Mesenchymal stem cell (in vitro differentiated cells and primary cell): ENCODE measurements around the gene RERE.
A peak's percentile ranks its signal among the peaks of the same experiment; 100 is the strongest.

Experiments used
- DNase-seq: peaks from one replicate; pipeline ENCODE4 v3.0.0-alpha.2; 2013
- H2AFZ ChIP-seq: one replicate; pipeline ENCODE4 v1.6.1; 2013; ENCODE audit warnings: low read depth, mild to moderate bottlenecking, control low read depth, inconsistent platforms, low read length, moderate library complexity
- H2AK5ac ChIP-seq: 2 replicates; pipeline ENCODE4 v1.6.1; 2013; ENCODE audit warnings: low read length, moderate library complexity, mild to moderate bottlenecking, inconsistent platforms; ENCODE audit not compliant: severe bottlenecking
- H2BK120ac ChIP-seq: one replicate; pipeline ENCODE4 v1.6.1; 2013; ENCODE audit warnings: low read depth, mild to moderate bottlenecking, inconsistent platforms, low read length, moderate library complexity
- H2BK12ac ChIP-seq, 2 experiments: one replicate each; pipeline ENCODE4 v1.6.1; 2013; ENCODE audit warnings: inconsistent platforms in 2 of 2, low read length in 2 of 2, mild to moderate bottlenecking in 2 of 2, moderate library complexity in 2 of 2, control low read depth in 1 of 2
- H2BK15ac ChIP-seq: one replicate; pipeline ENCODE4 v1.6.1; 2013; ENCODE audit warnings: mild to moderate bottlenecking, low read depth, inconsistent platforms; ENCODE audit not compliant: poor library complexity, severe bottlenecking
- H2BK5ac ChIP-seq: 2 replicates; pipeline ENCODE4 v1.6.1; 2013; ENCODE audit warnings: low read depth, mild to moderate bottlenecking, low read length, control low read depth, inconsistent platforms; ENCODE audit not compliant: poor library complexity, severe bottlenecking
- H3K14ac ChIP-seq, 2 experiments: one replicate each; pipeline ENCODE4 v1.6.1; 2013; ENCODE audit warnings: inconsistent platforms in 2 of 2, low read length in 2 of 2, control low read depth in 1 of 2, mild to moderate bottlenecking in 1 of 2, moderate library complexity in 1 of 2
- H3K18ac ChIP-seq, 2 experiments: one replicate each; pipeline ENCODE4 v1.6.1; 2013; ENCODE audit warnings: inconsistent platforms in 2 of 2, low read length in 2 of 2, control low read depth in 1 of 2, low read depth in 1 of 2, mild to moderate bottlenecking in 1 of 2
- H3K23ac ChIP-seq, 2 experiments: one replicate each; pipeline ENCODE4 v1.6.1; 2013; ENCODE audit warnings: inconsistent platforms in 2 of 2, low read length in 2 of 2, mild to moderate bottlenecking in 2 of 2, moderate library complexity in 2 of 2, control low read depth in 1 of 2
- H3K27ac ChIP-seq: 2 replicates; pipeline ENCODE4 v1.5.1; 2013; ENCODE audit warnings: mild to moderate bottlenecking, moderate library complexity, low read length, control low read depth, inconsistent platforms; ENCODE audit not compliant: poor library complexity, severe bottlenecking
- H3K27me3 ChIP-seq, 2 experiments: 2 replicates each; pipeline versions ENCODE4 v1.6.1 to v1.7.0; 2013; ENCODE audit warnings: low read length in 2 of 2, mild to moderate bottlenecking in 2 of 2, moderate library complexity in 2 of 2, control low read depth in 1 of 2, inconsistent platforms in 1 of 2; ENCODE audit not compliant: control insufficient read depth in 1 of 2, insufficient read depth in 1 of 2
- H3K36me3 ChIP-seq, 2 experiments: 2 replicates each; pipeline versions ENCODE4 v1.6.1 to v1.7.0; 2013; ENCODE audit warnings: low read length in 2 of 2, control low read depth in 1 of 2, inconsistent platforms in 1 of 2, low read depth in 1 of 2, mild to moderate bottlenecking in 1 of 2; ENCODE audit not compliant: insufficient read depth in 2 of 2, control insufficient read depth in 1 of 2
- H3K4ac ChIP-seq, 2 experiments: one replicate each; pipeline ENCODE4 v1.6.1; 2013; ENCODE audit warnings: inconsistent platforms in 2 of 2, low read length in 2 of 2, mild to moderate bottlenecking in 2 of 2, moderate library complexity in 2 of 2, control low read depth in 1 of 2, low read depth in 1 of 2
- H3K4me1 ChIP-seq: 2 replicates; pipeline ENCODE4 v1.6.1; 2013; ENCODE audit warnings: low read depth, low read length, control low read depth; ENCODE audit not compliant: control insufficient read depth, insufficient read depth
- H3K4me2 ChIP-seq: 2 replicates; pipeline ENCODE4 v1.6.1; 2013; ENCODE audit warnings: low read length, mild to moderate bottlenecking, inconsistent platforms; ENCODE audit not compliant: poor library complexity, severe bottlenecking
- H3K4me3 ChIP-seq, 2 experiments: 2 replicates each; pipeline versions ENCODE4 v1.5.1 to v1.7.0; 2013; ENCODE audit warnings: low read length in 2 of 2, mild to moderate bottlenecking in 2 of 2, control low read depth in 1 of 2, low read depth in 1 of 2; ENCODE audit not compliant: insufficient read depth in 1 of 2
- H3K79me1 ChIP-seq: replicated peaks from 2 replicates; pipeline ENCODE4 v1.6.1; 2013; ENCODE audit warnings: mild to moderate bottlenecking, control low read depth, low read length, inconsistent platforms; ENCODE audit not compliant: poor library complexity, severe bottlenecking
- H3K9ac ChIP-seq: 2 replicates; pipeline ENCODE4 v1.7.0; 2013; ENCODE audit warnings: mild to moderate bottlenecking, low read length, moderate library complexity
- H3K9me3 ChIP-seq: 2 replicates; pipeline ENCODE4 v1.7.0; 2013; ENCODE audit warnings: mild to moderate bottlenecking, low read length; ENCODE audit not compliant: control insufficient read depth
- H4K8ac ChIP-seq: one replicate; pipeline ENCODE4 v1.6.1; 2013; ENCODE audit warnings: inconsistent platforms, mild to moderate bottlenecking, low read length, moderate library complexity
- H4K91ac ChIP-seq: one replicate; pipeline ENCODE4 v1.6.1; 2013; ENCODE audit warnings: mild to moderate bottlenecking, low read length, inconsistent platforms
- WGBS: methylation state at CpG from one replicate; pipeline ENCODE4 v1.1.7; 2013; ENCODE audit warnings: mixed read lengths; 5-methylcytosine and 5-hydroxymethylcytosine counted together

Gene RERE

GRCh38 chr1:8409106-8409505 lies 408.3 kb downstream of the RERE start:
- H3K4me3 ChIP-seq, result peak overlapping the region in 1 of 2 experiments; percentile 32
- peak; percentile 90 for DNase-seq
- H3K4me2 ChIP-seq, result no peak overlapping the region
- H3K23ac ChIP-seq, result no peak overlapping the region
- H3K27me3 ChIP-seq, result no peaks in the 10 kb centered on the region
- H2BK12ac ChIP-seq, result no peak overlapping the region
- H2AFZ ChIP-seq, result no peak overlapping the region
- 13% methylated on average over 6 of the region's 6 CpGs for WGBS
- no peak overlapping the region for H3K4ac ChIP-seq
- no peak overlapping the region for H3K18ac ChIP-seq
- peaks cover 23% of the 10 kb centered on the region for H3K4me1 ChIP-seq
- H3K9me3 ChIP-seq, result no peaks in the 10 kb centered on the region
- no peak overlapping the region for H4K91ac ChIP-seq
- peak overlapping the region; percentile 75 for H3K27ac ChIP-seq
- H3K36me3 ChIP-seq, result peaks cover 15 to 51% of the 10 kb centered on the region in 2 experiments
- no peak overlapping the region for H2BK5ac ChIP-seq
- peaks cover 23% of the 10 kb centered on the region for H3K79me1 ChIP-seq
- no peak overlapping the region for H4K8ac ChIP-seq
- peak overlapping the region; percentile 83 for H3K9ac ChIP-seq
- H2BK120ac ChIP-seq, result no peak overlapping the region
- no peak overlapping the region for H3K14ac ChIP-seq
- no peak overlapping the region for H2AK5ac ChIP-seq
- no peak overlapping the region for H2BK15ac ChIP-seq

GRCh38 chr1:8408151-8408839 lies 409.1 kb downstream of the RERE start:
- peaks cover 8 to 47% of the 10 kb centered on the region in 2 experiments for H3K36me3 ChIP-seq
- no peak overlapping the region for H2BK15ac ChIP-seq
- no peak overlapping the region for H2AFZ ChIP-seq
- H3K9me3 ChIP-seq, result no peaks in the 10 kb centered on the region
- H3K4me1 ChIP-seq, result peaks cover 23% of the 10 kb centered on the region
- no peak overlapping the region for H4K91ac ChIP-seq
- H3K27ac ChIP-seq, result peak overlapping the region; percentile 75
- H3K4ac ChIP-seq, result no peak overlapping the region
- no peak overlapping the region for H2BK5ac ChIP-seq
- no peak overlapping the region for H3K23ac ChIP-seq
- H2BK120ac ChIP-seq, result no peak overlapping the region
- H3K4me3 ChIP-seq, result peak overlapping the region in 1 of 2 experiments; percentile 46
- H3K9ac ChIP-seq, result peak overlapping the region; percentile 83
- no peak overlapping the region for H2AK5ac ChIP-seq
- no peak overlapping the region for H4K8ac ChIP-seq
- H3K27me3 ChIP-seq, result no peaks in the 10 kb centered on the region
- no peak overlapping the region for H2BK12ac ChIP-seq
- peak overlapping the region in 1 of 2 experiments; percentile 26 for H3K18ac ChIP-seq
- no peak overlapping the region for H3K14ac ChIP-seq
- WGBS, result 59% methylated on average over 6 of the region's 9 CpGs
- peak overlapping the region; percentile 3 for H3K4me2 ChIP-seq
- DNase-seq, result peak; percentile 20
- peaks cover 19% of the 10 kb centered on the region for H3K79me1 ChIP-seq

- H3K36me3 ChIP-seq, result peaks cover 6 to 44% of the 10 kb centered on the region in 2 experiments
- H4K91ac ChIP-seq, result no peak overlapping the region
- H2BK15ac ChIP-seq, result no peak overlapping the region
- H2BK120ac ChIP-seq, result no peak overlapping the region
- no peak overlapping the region for H2AK5ac ChIP-seq
- peaks cover 17% of the 10 kb centered on the region for H3K79me1 ChIP-seq
- H2BK5ac ChIP-seq, result no peak overlapping the region
- H3K14ac ChIP-seq, result no peak overlapping the region
- peak overlapping the region in 1 of 2 experiments; percentile 46 for H3K4me3 ChIP-seq
- DNase-seq, result no peak
- H3K27me3 ChIP-seq, result no peaks in the 10 kb centered on the region
- peak overlapping the region; percentile 75 for H3K27ac ChIP-seq
- no peak overlapping the region for H2AFZ ChIP-seq
- H3K9ac ChIP-seq, result peak overlapping the region; percentile 83
- H3K9me3 ChIP-seq, result no peaks in the 10 kb centered on the region
- H3K4me2 ChIP-seq, result no peak overlapping the region
- H3K23ac ChIP-seq, result no peak overlapping the region
- no peak overlapping the region for H4K8ac ChIP-seq
- peaks cover 23% of the 10 kb centered on the region for H3K4me1 ChIP-seq
- peak overlapping the region in 1 of 2 experiments; percentile 11 for H3K18ac ChIP-seq
- no peak overlapping the region for H3K4ac ChIP-seq
- no peak overlapping the region for H2BK12ac ChIP-seq
- 93% methylated on average over 5 of the region's 5 CpGs for WGBS
Observed at GRCh38 chr1:8407652-8408051, 409.8 kb downstream of the RERE start.

GRCh38 chr1:8406960-8407359 lies 410.5 kb downstream of the RERE start:
- 100% methylated on average over 2 of the region's 4 CpGs for WGBS

More at GRCh38 chr1:8406960-8407359, 410.5 kb downstream of the RERE start:
- no peak overlapping the region for H3K14ac ChIP-seq
- no peak overlapping the region for H3K4me2 ChIP-seq
- H3K4me3 ChIP-seq, result no peak overlapping the region
- H3K27me3 ChIP-seq, result no peaks in the 10 kb centered on the region
- H3K4me1 ChIP-seq, result peaks cover 25% of the 10 kb centered on the region
- no peak overlapping the region for H3K27ac ChIP-seq
- H2AK5ac ChIP-seq, result peak overlapping the region; percentile 35
- H3K36me3 ChIP-seq, result peaks cover 9 to 47% of the 10 kb centered on the region in 2 experiments
- H4K91ac ChIP-seq, result no peak overlapping the region
- H2BK120ac ChIP-seq, result no peak overlapping the region
- peaks cover 17% of the 10 kb centered on the region for H3K79me1 ChIP-seq
- H4K8ac ChIP-seq, result no peak overlapping the region
- H2BK12ac ChIP-seq, result peak overlapping the region in 1 of 2 experiments; percentile 46
- H2BK5ac ChIP-seq, result no peak overlapping the region
- no peak overlapping the region for H2BK15ac ChIP-seq
- no peaks in the 10 kb centered on the region for H3K9me3 ChIP-seq
- H3K18ac ChIP-seq, result no peak overlapping the region
- H2AFZ ChIP-seq, result no peak overlapping the region
- peak; percentile 26 for DNase-seq
- H3K23ac ChIP-seq, result no peak overlapping the region
- H3K9ac ChIP-seq, result peak overlapping the region; percentile 83
- H3K4ac ChIP-seq, result no peak overlapping the region
